Mesenchymal stem cell (in vitro differentiated cells and primary cell): ENCODE data around the gene HOXB6.

Source experiments
- DNase-seq: peaks from one replicate; pipeline ENCODE4 v3.0.0-alpha.2; 2013
- H2AFZ ChIP-seq: one replicate; pipeline ENCODE4 v1.6.1; 2013; ENCODE audit warnings: low read depth, mild to moderate bottlenecking, control low read depth, inconsistent platforms, low read length, moderate library complexity
- H2AK5ac ChIP-seq: 2 replicates; pipeline ENCODE4 v1.6.1; 2013; ENCODE audit warnings: low read length, moderate library complexity, mild to moderate bottlenecking, inconsistent platforms; ENCODE audit not compliant: severe bottlenecking
- H2BK120ac ChIP-seq: one replicate; pipeline ENCODE4 v1.6.1; 2013; ENCODE audit warnings: low read depth, mild to moderate bottlenecking, inconsistent platforms, low read length, moderate library complexity
- H2BK12ac ChIP-seq, 2 experiments: one replicate each; pipeline ENCODE4 v1.6.1; 2013; ENCODE audit warnings: inconsistent platforms in 2 of 2, low read length in 2 of 2, mild to moderate bottlenecking in 2 of 2, moderate library complexity in 2 of 2, control low read depth in 1 of 2
- H2BK15ac ChIP-seq: one replicate; pipeline ENCODE4 v1.6.1; 2013; ENCODE audit warnings: mild to moderate bottlenecking, low read depth, inconsistent platforms; ENCODE audit not compliant: poor library complexity, severe bottlenecking
- H2BK5ac ChIP-seq: 2 replicates; pipeline ENCODE4 v1.6.1; 2013; ENCODE audit warnings: low read depth, mild to moderate bottlenecking, low read length, control low read depth, inconsistent platforms; ENCODE audit not compliant: poor library complexity, severe bottlenecking
- H3K14ac ChIP-seq, 2 experiments: one replicate each; pipeline ENCODE4 v1.6.1; 2013; ENCODE audit warnings: inconsistent platforms in 2 of 2, low read length in 2 of 2, control low read depth in 1 of 2, mild to moderate bottlenecking in 1 of 2, moderate library complexity in 1 of 2
- H3K18ac ChIP-seq, 2 experiments: one replicate each; pipeline ENCODE4 v1.6.1; 2013; ENCODE audit warnings: inconsistent platforms in 2 of 2, low read length in 2 of 2, control low read depth in 1 of 2, low read depth in 1 of 2, mild to moderate bottlenecking in 1 of 2
- H3K23ac ChIP-seq, 2 experiments: one replicate each; pipeline ENCODE4 v1.6.1; 2013; ENCODE audit warnings: inconsistent platforms in 2 of 2, low read length in 2 of 2, mild to moderate bottlenecking in 2 of 2, moderate library complexity in 2 of 2, control low read depth in 1 of 2
- H3K27ac ChIP-seq: 2 replicates; pipeline ENCODE4 v1.5.1; 2013; ENCODE audit warnings: mild to moderate bottlenecking, moderate library complexity, low read length, control low read depth, inconsistent platforms; ENCODE audit not compliant: poor library complexity, severe bottlenecking
- H3K27me3 ChIP-seq, 2 experiments: 2 replicates each; pipeline versions ENCODE4 v1.6.1 to v1.7.0; 2013; ENCODE audit warnings: low read length in 2 of 2, mild to moderate bottlenecking in 2 of 2, moderate library complexity in 2 of 2, control low read depth in 1 of 2, inconsistent platforms in 1 of 2; ENCODE audit not compliant: control insufficient read depth in 1 of 2, insufficient read depth in 1 of 2
- H3K36me3 ChIP-seq, 2 experiments: 2 replicates each; pipeline versions ENCODE4 v1.6.1 to v1.7.0; 2013; ENCODE audit warnings: low read length in 2 of 2, control low read depth in 1 of 2, inconsistent platforms in 1 of 2, low read depth in 1 of 2, mild to moderate bottlenecking in 1 of 2; ENCODE audit not compliant: insufficient read depth in 2 of 2, control insufficient read depth in 1 of 2
- H3K4ac ChIP-seq, 2 experiments: one replicate each; pipeline ENCODE4 v1.6.1; 2013; ENCODE audit warnings: inconsistent platforms in 2 of 2, low read length in 2 of 2, mild to moderate bottlenecking in 2 of 2, moderate library complexity in 2 of 2, control low read depth in 1 of 2, low read depth in 1 of 2
- H3K4me1 ChIP-seq: 2 replicates; pipeline ENCODE4 v1.6.1; 2013; ENCODE audit warnings: low read depth, low read length, control low read depth; ENCODE audit not compliant: control insufficient read depth, insufficient read depth
- H3K4me2 ChIP-seq: 2 replicates; pipeline ENCODE4 v1.6.1; 2013; ENCODE audit warnings: low read length, mild to moderate bottlenecking, inconsistent platforms; ENCODE audit not compliant: poor library complexity, severe bottlenecking
- H3K4me3 ChIP-seq, 2 experiments: 2 replicates each; pipeline versions ENCODE4 v1.5.1 to v1.7.0; 2013; ENCODE audit warnings: low read length in 2 of 2, mild to moderate bottlenecking in 2 of 2, control low read depth in 1 of 2, low read depth in 1 of 2; ENCODE audit not compliant: insufficient read depth in 1 of 2
- H3K79me1 ChIP-seq: replicated peaks from 2 replicates; pipeline ENCODE4 v1.6.1; 2013; ENCODE audit warnings: mild to moderate bottlenecking, control low read depth, low read length, inconsistent platforms; ENCODE audit not compliant: poor library complexity, severe bottlenecking
- H3K9ac ChIP-seq: 2 replicates; pipeline ENCODE4 v1.7.0; 2013; ENCODE audit warnings: mild to moderate bottlenecking, low read length, moderate library complexity
- H3K9me3 ChIP-seq: 2 replicates; pipeline ENCODE4 v1.7.0; 2013; ENCODE audit warnings: mild to moderate bottlenecking, low read length; ENCODE audit not compliant: control insufficient read depth
- H4K8ac ChIP-seq: one replicate; pipeline ENCODE4 v1.6.1; 2013; ENCODE audit warnings: inconsistent platforms, mild to moderate bottlenecking, low read length, moderate library complexity
- H4K91ac ChIP-seq: one replicate; pipeline ENCODE4 v1.6.1; 2013; ENCODE audit warnings: mild to moderate bottlenecking, low read length, inconsistent platforms
- WGBS: methylation state at CpG from one replicate; pipeline ENCODE4 v1.1.7; 2013; ENCODE audit warnings: mixed read lengths; 5-methylcytosine and 5-hydroxymethylcytosine counted together

The HOXB6 gene

DNA sequence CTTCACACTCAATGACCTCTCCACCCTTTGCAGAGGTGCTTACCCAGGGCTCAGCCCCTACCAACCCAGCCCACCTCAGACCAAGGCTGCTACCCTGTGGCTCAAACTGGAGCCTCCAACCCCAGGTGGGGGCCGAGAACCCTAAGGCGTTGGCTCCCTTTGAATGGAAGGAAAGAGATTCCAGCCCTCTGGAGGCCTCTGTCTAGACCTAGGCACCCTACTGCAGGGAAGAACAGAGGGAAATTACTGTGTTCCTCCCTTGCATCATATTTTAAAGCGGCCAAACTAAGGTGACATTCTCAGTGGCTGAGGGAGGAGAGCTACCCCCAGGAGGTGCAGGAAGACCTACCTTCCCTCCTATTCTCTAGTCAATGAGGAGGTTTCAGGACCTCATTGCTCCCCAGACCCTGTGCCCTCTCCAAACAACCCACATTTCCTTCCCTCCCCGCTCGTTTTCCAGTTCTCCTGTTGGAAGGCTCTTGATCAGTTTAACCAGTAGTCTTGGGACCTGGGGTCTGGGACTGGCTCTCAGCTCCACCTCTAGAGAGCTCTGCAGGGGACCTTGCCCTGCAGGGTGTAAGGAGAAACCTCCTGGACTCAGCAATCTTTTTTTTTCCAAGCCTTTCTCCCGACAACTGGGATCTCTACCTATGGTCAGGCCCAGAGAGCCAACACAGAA is 15.8 kb upstream of the HOXB6 start:
- peak overlapping the region; percentile 88 for H3K18ac ChIP-seq
- H3K14ac ChIP-seq, result peak overlapping the region in 1 of 2 experiments; percentile 85
- H3K79me1 ChIP-seq, result no peaks in the 10 kb centered on the region
- no peaks in the 10 kb centered on the region for H3K9me3 ChIP-seq
- H3K4ac ChIP-seq, result peak overlapping the region; percentile 42 to 93
- no peak overlapping the region for H3K4me3 ChIP-seq
- peaks cover 24% of the 10 kb centered on the region for H3K4me1 ChIP-seq
- H4K91ac ChIP-seq, result peak overlapping the region; percentile 67
- H3K27me3 ChIP-seq, result peaks cover 97 to 98% of the 10 kb centered on the region in 2 experiments
- H4K8ac ChIP-seq, result peak overlapping the region; percentile 81
- H3K9ac ChIP-seq, result no peak overlapping the region
- H2AK5ac ChIP-seq, result no peak overlapping the region
- H3K36me3 ChIP-seq, result no peaks in the 10 kb centered on the region
- no peak overlapping the region for H3K4me2 ChIP-seq
- peak; percentile 69 for DNase-seq
- H2BK12ac ChIP-seq, result peak overlapping the region; percentile 9 to 70
- WGBS, result 7% methylated on average over 5 of the region's 6 CpGs
- H3K27ac ChIP-seq, result no peak overlapping the region
- H2BK120ac ChIP-seq, result peak overlapping the region; percentile 98
- no peak overlapping the region for H2AFZ ChIP-seq
- H2BK5ac ChIP-seq, result no peak overlapping the region
- no peak overlapping the region for H2BK15ac ChIP-seq
- peak overlapping the region in 1 of 2 experiments; percentile 74 for H3K23ac ChIP-seq

DNA sequence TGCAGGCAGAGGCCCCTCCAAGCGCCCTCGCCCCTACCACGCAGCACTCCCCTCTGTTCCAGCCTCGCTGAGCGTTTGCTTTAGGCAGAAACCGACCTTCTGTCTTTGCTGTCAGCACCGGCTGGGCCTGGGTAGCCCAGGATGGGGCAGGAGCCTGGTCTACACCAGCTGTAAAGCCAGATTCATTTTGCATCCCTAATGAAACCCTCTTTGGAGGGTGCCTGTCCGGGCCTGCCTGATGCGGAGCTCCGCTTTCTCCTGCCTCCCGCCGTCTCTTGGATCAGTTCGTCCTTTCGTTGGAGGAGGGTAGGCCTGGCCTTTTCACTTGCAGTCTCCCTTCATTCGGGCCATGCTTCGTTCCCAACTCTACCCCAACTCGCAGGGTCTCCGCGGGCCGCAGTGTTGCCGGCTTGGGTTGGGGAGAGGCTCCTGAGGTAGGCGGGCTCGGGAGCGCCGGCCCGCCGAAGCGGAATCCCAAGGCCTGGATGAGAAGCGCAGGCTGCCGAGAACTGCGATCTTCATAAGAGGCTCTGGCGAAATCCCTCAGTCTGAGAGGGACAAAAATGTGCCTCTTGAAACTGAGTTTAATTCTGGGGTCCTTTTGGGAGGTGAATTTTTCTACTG is 15.2 kb upstream of the HOXB6 start:
- Histone ChIP-seq H3K14ac (peak overlapping the region; percentile 12 to 19), H2BK5ac (no peak overlapping the region), H2BK120ac (peak overlapping the region; percentile 98), H2AK5ac (no peak overlapping the region), H4K91ac (peak overlapping the region; percentile 96), H2BK15ac (no peak overlapping the region), H3K4me2 (no peak overlapping the region), H3K27ac (no peak overlapping the region), H3K4me1 (peaks cover 19% of the 10 kb centered on the region), H3K9me3 (no peaks in the 10 kb centered on the region), H3K23ac (peak overlapping the region in 1 of 2 experiments; percentile 0), H3K36me3 (no peaks in the 10 kb centered on the region), H3K4me3 (no peak overlapping the region), H4K8ac (peak overlapping the region; percentile 83), H2AFZ (no peak overlapping the region), H3K27me3 (peaks cover 97 to 98% of the 10 kb centered on the region in 2 experiments), H3K9ac (no peak overlapping the region), H3K4ac (peak overlapping the region; percentile 90 to 93), H3K79me1 (no peaks in the 10 kb centered on the region), H2BK12ac (peak overlapping the region; percentile 4 to 19), H3K18ac (peak overlapping the region; percentile 88)
- WGBS, result 4% methylated on average over 26 of the region's 32 CpGs
- DNase-seq, result peak; percentile 81

DNA sequence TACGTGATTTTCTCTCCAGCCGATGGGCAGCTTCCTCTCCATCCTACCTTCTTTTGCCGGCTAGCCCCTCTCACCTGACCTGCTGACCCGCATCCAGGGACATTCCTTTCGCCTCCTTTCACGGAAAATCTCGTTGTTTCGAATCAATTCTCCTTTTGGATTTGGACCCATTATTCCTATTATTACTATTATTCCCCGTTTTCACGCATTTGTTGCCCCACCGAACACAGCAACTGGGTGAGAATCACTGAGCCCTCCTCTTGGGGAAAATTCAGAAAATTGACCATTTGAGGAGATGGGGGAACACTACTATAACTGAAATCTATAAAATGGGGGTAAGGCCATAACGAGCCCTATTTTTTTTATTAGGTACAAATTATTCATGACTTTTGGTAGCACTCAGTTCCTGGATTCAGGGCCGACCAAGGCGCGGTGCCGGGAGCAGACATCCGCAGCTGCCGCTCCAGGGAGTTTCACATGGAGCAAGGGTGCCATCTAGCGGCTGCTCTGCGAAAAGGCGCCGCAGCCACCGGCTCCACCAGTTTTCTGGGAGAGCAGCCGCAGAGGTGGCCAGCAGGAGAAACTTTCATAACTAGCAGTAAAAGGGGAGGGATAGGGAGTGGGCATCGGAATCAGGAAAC is 13.6 kb upstream of the HOXB6 start:
- peak overlapping the region; percentile 95 for H4K91ac ChIP-seq
- H3K23ac ChIP-seq, result peak overlapping the region in 1 of 2 experiments; percentile 46
- H3K27me3 ChIP-seq, result peaks cover 84 to 85% of the 10 kb centered on the region in 2 experiments
- H3K79me1 ChIP-seq, result no peaks in the 10 kb centered on the region
- H3K27ac ChIP-seq, result no peak overlapping the region
- peak overlapping the region; percentile 79 for H3K9ac ChIP-seq
- peak overlapping the region; percentile 82 for H2BK120ac ChIP-seq
- DNase-seq, result peak; percentile 94
- H2AK5ac ChIP-seq, result no peak overlapping the region
- no peak overlapping the region for H2BK5ac ChIP-seq
- 3% methylated on average over 24 of the region's 25 CpGs for WGBS
- H3K9me3 ChIP-seq, result no peaks in the 10 kb centered on the region
- peak overlapping the region in 1 of 2 experiments; percentile 35 for H3K14ac ChIP-seq
- peak overlapping the region in 1 of 2 experiments; percentile 78 for H3K4me3 ChIP-seq
- no peaks in the 10 kb centered on the region for H3K36me3 ChIP-seq
- peak overlapping the region; percentile 87 to 99 for H3K18ac ChIP-seq
- H3K4me1 ChIP-seq, result peaks cover 19% of the 10 kb centered on the region
- H2BK12ac ChIP-seq, result peak overlapping the region; percentile 87 to 99
- peak overlapping the region; percentile 99 for H2BK15ac ChIP-seq
- H3K4ac ChIP-seq, result peak overlapping the region; percentile 92 to 97
- H4K8ac ChIP-seq, result no peak overlapping the region
- no peak overlapping the region for H2AFZ ChIP-seq
- peak overlapping the region; percentile 71 for H3K4me2 ChIP-seq
